Activated T-helper 1 cell treated with anti-CD3 and anti-CD28 coated beads, Interleukin-12 subunit alpha, Interleukin-12 subunit beta, Interleukin-2, Interleukin-4 antibody, amounts not matched to agents 30 ng/mL and 10 ng/mL and 1 ng/mL, durations not matched to agents 14 hours and 24 hours and 36 hours (primary cell): ENCODE measurements around the gene UBE2D1. TPM values are rescaled to one million over a fixed set of nuclear protein-coding genes. Genes with fewer than 3 reads are reported as not detected.

Experiments used
- DNase-seq: peaks from one replicate; pipeline ENCODE4 v3.0.0; 2021; ENCODE audit warnings: low spot score
- H3K27ac Mint-ChIP-seq: one replicate; pipeline ENCODE4 v1.8.0; 2021; ENCODE audit warnings: mild to moderate bottlenecking, mixed read lengths
- H3K27me3 Mint-ChIP-seq: one replicate; pipeline ENCODE4 v1.8.0; 2022; ENCODE audit warnings: mild to moderate bottlenecking, moderate library complexity, mixed read lengths; ENCODE audit not compliant: insufficient read depth
- H3K36me3 Mint-ChIP-seq: one replicate; pipeline ENCODE4 v1.8.0; 2021; ENCODE audit warnings: low read depth, mixed read lengths
- H3K4me1 Mint-ChIP-seq: one replicate; pipeline ENCODE4 v1.8.0; 2021; ENCODE audit warnings: low read depth, mixed read lengths
- H3K4me3 Mint-ChIP-seq: one replicate; pipeline ENCODE4 v1.8.0; 2021; ENCODE audit warnings: mild to moderate bottlenecking, moderate library complexity, mixed read lengths
- H3K9me3 Mint-ChIP-seq: one replicate; pipeline ENCODE4 v1.8.0; 2021; ENCODE audit warnings: mixed read lengths
- intact Hi-C: fragments of 100-400 bp; cut with micrococcal nuclease; formaldehyde crosslinking; loops from one replicate; pipeline ENCODE4 v1.15.1; 2024
- total RNA-seq: library from RNA; stranded (reverse); gene quantifications from 2 replicates; pipeline ENCODE4 v1.2.3, GENCODE V29; 2022

The UBE2D1 gene
- 17.9 and 19.6 TPM in 2 replicates for total RNA-seq

- Mint-ChIP-seq H3K4me1 (peaks cover 14% of the 10 kb centered on the region), H3K9me3 (no peaks in the 10 kb centered on the region), H3K27ac (peak within 1 kb of the TSS; percentile 80), H3K4me3 (peak within 1 kb of the TSS; percentile 92), H3K36me3 (peaks cover 7% of the 10 kb centered on the region), H3K27me3 (peaks cover 8% of the 10 kb centered on the region)
- intact Hi-C loops = loop anchor here (1.0 to 5.0 kb wide), 4 partner anchors 36 to 66 kb away; partner anchors contain the start of genes CISD1 and TFAM
- peak; percentile 73 for DNase-seq
Observed at GRCh38 chr10:58334817-58335305, at the start of gene UBE2D1. TSS of gene UBE2D1 (plus strand) at chr10:58335006. CDS start at chr10:58335202, 196 bp downstream.

DNA sequence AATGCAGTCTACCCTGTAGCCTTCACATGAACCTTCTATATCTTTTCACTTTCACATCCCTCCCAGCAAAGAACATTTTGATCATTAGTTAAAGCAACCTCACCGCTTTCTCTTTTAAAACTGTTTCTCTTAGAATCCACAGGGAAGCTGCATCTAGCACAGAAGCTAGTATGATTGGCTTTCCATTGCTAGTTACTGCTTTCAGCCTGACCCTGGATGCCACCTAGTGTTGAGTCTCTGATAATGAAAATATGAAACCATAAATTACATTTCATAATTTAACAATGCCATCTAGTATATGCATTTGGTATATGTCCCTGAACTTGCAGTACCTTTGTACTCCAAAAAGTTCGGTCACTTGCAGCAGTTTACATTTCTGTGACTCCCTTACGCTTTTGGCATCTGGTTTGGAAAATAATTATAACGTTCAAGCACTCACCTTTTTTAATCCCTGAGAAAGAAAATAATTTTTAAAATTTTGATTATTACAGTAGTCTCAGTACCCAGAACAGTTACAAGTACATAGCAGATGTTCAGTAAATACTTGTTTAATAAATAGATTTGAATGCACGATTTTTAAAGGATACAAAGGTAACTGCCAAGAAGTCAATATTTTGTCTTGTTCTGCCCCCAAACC, 43.1 kb upstream of the UBE2D1 start:
- peaks cover 5% of the 10 kb centered on the region for H3K4me1 Mint-ChIP-seq
- no peak overlapping the region for H3K4me3 Mint-ChIP-seq
- peaks cover 7% of the 10 kb centered on the region for H3K36me3 Mint-ChIP-seq
- no peaks in the 10 kb centered on the region for H3K9me3 Mint-ChIP-seq
- DNase-seq = no peak
- H3K27me3 Mint-ChIP-seq = no peaks in the 10 kb centered on the region
- no peak overlapping the region for H3K27ac Mint-ChIP-seq
- intact Hi-C loops = loop anchor here (1.0 kb wide), 1 partner anchor 114 kb away; no protein-coding TSS in a partner anchor

DNA sequence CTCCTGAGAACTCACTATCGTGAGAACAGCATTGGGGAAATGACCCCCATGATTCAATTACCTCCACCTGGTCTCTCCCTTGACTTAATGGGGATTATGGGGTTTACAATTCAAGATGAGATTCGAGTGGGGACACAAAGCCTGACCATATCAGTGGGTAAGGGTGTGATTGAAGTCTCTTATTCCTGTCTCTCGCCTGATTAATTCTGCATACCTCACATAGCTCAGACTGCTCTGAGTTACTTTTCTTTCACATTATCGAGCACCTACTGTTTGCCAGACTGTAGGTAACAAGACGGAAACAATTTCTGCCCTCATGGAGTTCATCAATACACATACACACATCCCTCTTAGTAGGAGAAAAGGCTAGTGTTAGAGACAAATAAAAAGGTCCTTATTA, 40.8 kb upstream of the UBE2D1 start:
- H3K9me3 Mint-ChIP-seq = no peaks in the 10 kb centered on the region
- no peak overlapping the region for H3K4me3 Mint-ChIP-seq
- DNase-seq = no peak
- peaks cover 5% of the 10 kb centered on the region for H3K4me1 Mint-ChIP-seq
- intact Hi-C loops = no loop called here
- H3K27me3 Mint-ChIP-seq = no peaks in the 10 kb centered on the region
- no peak overlapping the region for H3K27ac Mint-ChIP-seq
- peaks cover 4% of the 10 kb centered on the region for H3K36me3 Mint-ChIP-seq

DNA sequence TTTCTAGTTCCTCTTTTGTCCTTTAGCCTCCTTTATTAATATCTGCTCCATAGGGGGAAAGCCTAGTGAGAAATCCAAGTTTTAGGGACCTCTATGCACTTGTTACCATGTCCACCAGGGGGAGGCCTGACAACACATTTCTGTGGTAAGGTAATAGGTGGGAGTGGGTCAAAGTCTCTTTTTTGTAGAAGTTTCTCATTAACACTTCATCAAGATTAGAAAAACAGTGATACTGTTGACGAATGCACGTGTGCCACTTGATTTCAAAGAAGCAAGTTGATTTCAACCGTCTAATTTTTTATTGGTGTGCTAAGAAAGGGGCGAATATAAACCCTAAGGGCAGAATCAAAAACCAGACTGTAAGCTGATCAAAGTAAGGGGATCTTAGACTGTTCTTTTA, 35.2 kb upstream of the UBE2D1 start:
- no peaks in the 10 kb centered on the region for H3K9me3 Mint-ChIP-seq
- H3K27me3 Mint-ChIP-seq = peaks cover 12% of the 10 kb centered on the region
- peak; percentile 25 for DNase-seq
- intact Hi-C loops = loop anchor here (1.0 to 2.0 kb wide), 3 partner anchors 35 to 232 kb away; partner anchors contain the start of genes TFAM and UBE2D1
- H3K27ac Mint-ChIP-seq = no peak overlapping the region
- H3K4me3 Mint-ChIP-seq = no peak overlapping the region
- H3K4me1 Mint-ChIP-seq = peaks cover 4% of the 10 kb centered on the region
- no peaks in the 10 kb centered on the region for H3K36me3 Mint-ChIP-seq

DNA sequence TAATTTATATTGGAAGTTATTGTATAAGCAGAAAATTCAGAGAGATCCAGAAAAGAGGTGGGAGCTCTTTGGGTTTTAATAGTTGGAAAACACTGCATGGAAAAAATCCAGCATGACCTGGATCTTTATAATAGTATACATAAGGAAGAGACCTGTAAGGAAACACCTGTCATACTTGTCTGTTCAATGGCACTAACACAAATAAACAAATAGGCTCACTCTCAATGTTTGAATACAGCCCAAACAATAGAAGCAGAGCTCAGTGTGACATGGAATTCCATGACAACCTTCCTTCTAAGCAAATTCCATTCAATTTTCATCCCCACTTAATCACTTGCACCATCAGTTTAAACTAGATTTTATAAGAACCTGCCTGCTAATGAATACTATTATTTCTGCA, 34.1 kb upstream of the UBE2D1 start:
- peaks cover 4% of the 10 kb centered on the region for H3K4me1 Mint-ChIP-seq
- H3K4me3 Mint-ChIP-seq = no peak overlapping the region
- no peak overlapping the region for H3K27ac Mint-ChIP-seq
- H3K9me3 Mint-ChIP-seq = no peaks in the 10 kb centered on the region
- H3K36me3 Mint-ChIP-seq = no peaks in the 10 kb centered on the region
- DNase-seq = no peak
- H3K27me3 Mint-ChIP-seq = peaks cover 12% of the 10 kb centered on the region
- intact Hi-C loops = no loop called here

GRCh38 chr10:58302254-58302653, 32.6 kb upstream of the UBE2D1 start:
- Mint-ChIP-seq H3K4me1 (peaks cover 4% of the 10 kb centered on the region), H3K36me3 (no peaks in the 10 kb centered on the region), H3K27me3 (peaks cover 14% of the 10 kb centered on the region), H3K9me3 (no peaks in the 10 kb centered on the region), H3K27ac (no peak overlapping the region), H3K4me3 (no peak overlapping the region)
- intact Hi-C loops = no loop called here
- DNase-seq = no peak

- Mint-ChIP-seq H3K27me3 (peaks cover 18% of the 10 kb centered on the region), H3K36me3 (no peaks in the 10 kb centered on the region), H3K9me3 (no peaks in the 10 kb centered on the region), H3K27ac (no peak overlapping the region), H3K4me3 (no peak overlapping the region), H3K4me1 (peaks cover 4% of the 10 kb centered on the region)
- intact Hi-C loops = no loop called here
- no peak for DNase-seq
Observed at GRCh38 chr10:58304099-58304633, 30.6 kb upstream of the UBE2D1 start.

DNA sequence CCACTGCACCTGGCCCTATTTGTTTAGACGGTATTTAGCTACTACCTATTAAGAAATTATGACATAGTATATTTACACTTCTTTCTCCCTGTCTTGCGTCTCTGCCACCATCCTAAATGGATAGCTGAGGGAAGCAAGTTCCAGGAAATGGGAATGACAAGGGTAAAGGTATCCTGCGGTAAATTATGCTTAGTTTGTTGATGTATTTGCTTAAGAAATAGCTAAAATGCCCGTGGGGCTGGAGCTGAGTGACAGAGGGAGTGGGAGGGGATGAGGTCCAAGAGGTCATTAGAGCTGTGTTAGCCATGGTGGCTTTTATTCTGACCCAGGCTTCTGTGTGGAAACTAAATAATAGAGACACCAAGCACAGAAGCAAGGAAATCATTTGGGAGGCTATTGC, 29.0 kb upstream of the UBE2D1 start:
- no peaks in the 10 kb centered on the region for H3K9me3 Mint-ChIP-seq

GRCh38 chr10:58307676-58308075, 27.1 kb upstream of the UBE2D1 start:
- no peaks in the 10 kb centered on the region for H3K9me3 Mint-ChIP-seq
- H3K4me1 Mint-ChIP-seq = no peaks in the 10 kb centered on the region
- no peak overlapping the region for H3K27ac Mint-ChIP-seq
- no peaks in the 10 kb centered on the region for H3K36me3 Mint-ChIP-seq
- intact Hi-C loops = no loop called here
- no peak overlapping the region for H3K4me3 Mint-ChIP-seq
- no peak for DNase-seq
- peaks cover 18% of the 10 kb centered on the region for H3K27me3 Mint-ChIP-seq

More for the DNA sequence above, 29.0 kb upstream of the UBE2D1 start:
- H3K4me1 Mint-ChIP-seq = no peaks in the 10 kb centered on the region
- H3K4me3 Mint-ChIP-seq = no peak overlapping the region
- H3K36me3 Mint-ChIP-seq = no peaks in the 10 kb centered on the region
- DNase-seq = no peak
- peaks cover 24% of the 10 kb centered on the region for H3K27me3 Mint-ChIP-seq
- no peak overlapping the region for H3K27ac Mint-ChIP-seq
- intact Hi-C loops = no loop called here

GRCh38 chr10:58311026-58311425, 23.8 kb upstream of the UBE2D1 start:
- no peak for DNase-seq
- H3K27me3 Mint-ChIP-seq = peaks cover 16% of the 10 kb centered on the region
- no peak overlapping the region for H3K4me3 Mint-ChIP-seq
- no peaks in the 10 kb centered on the region for H3K36me3 Mint-ChIP-seq
- intact Hi-C loops = no loop called here
- H3K27ac Mint-ChIP-seq = no peak overlapping the region
- H3K9me3 Mint-ChIP-seq = no peaks in the 10 kb centered on the region
- H3K4me1 Mint-ChIP-seq = no peaks in the 10 kb centered on the region

DNA sequence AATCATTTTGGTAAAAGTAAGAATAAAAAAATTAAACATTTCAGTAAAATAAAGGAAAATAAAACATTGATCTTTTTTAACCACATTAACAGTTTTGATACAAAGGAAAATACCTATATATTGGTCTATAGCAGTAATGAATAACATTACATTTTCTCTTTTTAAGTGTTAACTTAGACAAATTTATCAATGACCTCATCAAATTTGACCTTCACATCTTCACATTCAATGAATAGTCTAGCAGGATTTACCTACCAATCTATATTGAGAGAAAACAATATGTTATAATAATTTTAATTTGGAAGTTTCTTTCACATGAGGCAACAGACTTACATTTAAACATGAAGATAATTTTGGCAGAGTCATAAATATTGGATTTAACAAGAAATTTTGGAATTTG, 17.9 kb upstream of the UBE2D1 start:
- Mint-ChIP-seq H3K4me3 (no peak overlapping the region), H3K27ac (no peak overlapping the region), H3K27me3 (peaks cover 17% of the 10 kb centered on the region), H3K36me3 (no peaks in the 10 kb centered on the region), H3K4me1 (no peaks in the 10 kb centered on the region), H3K9me3 (no peaks in the 10 kb centered on the region)
- intact Hi-C loops = no loop called here
- no peak for DNase-seq

DNA sequence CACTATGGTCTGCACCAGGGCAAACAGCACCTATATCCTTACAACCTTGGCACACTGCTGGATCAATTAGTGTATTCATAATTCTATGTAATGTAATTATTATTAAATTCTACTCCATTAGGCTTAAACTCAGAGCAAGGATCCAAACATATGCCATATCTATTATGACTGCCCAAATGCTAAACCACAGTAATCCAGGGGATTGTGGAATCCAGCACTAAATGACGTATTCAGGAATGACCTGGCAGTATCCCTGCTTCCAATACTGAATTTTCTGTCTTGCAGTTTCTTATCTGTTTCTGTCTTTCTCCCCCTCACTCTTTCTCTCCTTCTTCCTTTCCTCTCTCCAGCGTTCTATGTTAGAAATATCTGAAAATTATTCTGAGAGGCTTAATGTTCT, 16.5 kb upstream of the UBE2D1 start:
- Mint-ChIP-seq H3K4me3 (no peak overlapping the region), H3K4me1 (peaks cover 9% of the 10 kb centered on the region), H3K9me3 (no peaks in the 10 kb centered on the region), H3K27ac (no peak overlapping the region), H3K36me3 (no peaks in the 10 kb centered on the region), H3K27me3 (peaks cover 17% of the 10 kb centered on the region)
- intact Hi-C loops = no loop called here
- DNase-seq = no peak

DNA sequence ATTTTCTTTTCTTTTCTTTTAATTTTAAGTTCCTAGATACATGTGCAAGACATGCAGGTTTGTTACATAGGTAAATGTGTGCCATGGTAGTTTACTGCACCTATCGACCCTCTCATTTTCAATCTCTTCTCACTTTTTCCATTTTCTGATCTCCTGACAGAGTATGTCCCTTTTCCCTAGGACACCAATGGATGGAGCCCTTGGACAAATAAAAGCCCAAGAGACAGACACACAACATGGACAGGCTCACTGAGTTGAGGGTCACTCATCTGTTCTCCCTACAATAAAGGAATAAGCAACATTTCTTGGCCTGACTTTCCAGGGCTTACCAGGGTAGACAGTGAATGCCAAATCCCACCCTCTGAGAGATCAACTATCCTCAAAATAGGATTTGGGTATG, 15.2 kb upstream of the UBE2D1 start:
- Mint-ChIP-seq H3K9me3 (no peaks in the 10 kb centered on the region), H3K27me3 (peaks cover 16% of the 10 kb centered on the region)

More for the DNA sequence above, 15.2 kb upstream of the UBE2D1 start:
- peaks cover 9% of the 10 kb centered on the region for H3K4me1 Mint-ChIP-seq
- H3K4me3 Mint-ChIP-seq = no peak overlapping the region
- DNase-seq = no peak
- no peak overlapping the region for H3K27ac Mint-ChIP-seq
- H3K36me3 Mint-ChIP-seq = no peaks in the 10 kb centered on the region
- intact Hi-C loops = no loop called here
